Inferior parietal cortex (tissue), 1 donor: Measurements from ENCODE around the gene PDGFD.

Experiments used
- DNase-seq: peaks from one replicate; pipeline ENCODE4 v3.0.0-alpha.2; 2016; ENCODE audit errors: extremely low spot score

The PDGFD gene

DNA sequence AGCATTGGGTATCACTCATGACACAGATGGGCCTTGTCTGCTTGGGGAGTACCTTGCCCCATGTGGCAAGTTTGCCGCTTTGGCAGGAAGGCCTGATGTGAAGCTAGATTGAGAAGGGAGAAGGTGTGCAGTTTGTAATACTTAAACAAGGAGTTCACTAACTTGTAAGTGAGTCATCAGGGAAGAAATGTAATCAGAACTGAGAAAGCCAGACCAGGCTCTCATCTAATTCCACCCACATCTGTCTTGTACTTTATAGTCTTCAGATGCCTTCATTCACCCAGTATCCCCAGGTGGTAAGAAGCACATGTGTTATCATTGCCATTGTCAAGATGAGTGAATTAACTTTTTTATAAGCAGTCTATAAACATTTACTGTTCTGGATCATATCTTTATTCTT lies 243.5 kb downstream of the PDGFD start:
- no peak for DNase-seq

DNA sequence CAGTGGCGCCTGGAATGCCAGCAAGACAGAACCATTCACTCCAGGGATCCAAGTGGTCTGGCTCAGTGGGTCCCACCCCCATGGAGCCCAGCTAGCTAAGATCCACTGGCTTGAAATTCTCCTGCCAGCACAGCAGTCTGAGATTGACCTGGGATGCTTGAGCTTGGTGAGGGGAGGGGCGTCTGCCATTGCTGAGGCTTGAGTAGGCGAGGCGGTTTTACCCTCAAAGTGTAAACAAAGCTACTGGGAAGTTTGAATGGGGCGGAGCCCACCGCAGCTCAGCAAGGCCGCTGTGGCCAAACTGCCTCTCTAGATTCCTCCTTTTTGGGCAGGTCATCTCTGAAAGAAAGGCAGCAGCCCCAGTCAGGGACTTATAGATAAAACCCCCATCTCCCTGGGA lies 253.2 kb downstream of the PDGFD start:
- DNase-seq, result no peak

DNA sequence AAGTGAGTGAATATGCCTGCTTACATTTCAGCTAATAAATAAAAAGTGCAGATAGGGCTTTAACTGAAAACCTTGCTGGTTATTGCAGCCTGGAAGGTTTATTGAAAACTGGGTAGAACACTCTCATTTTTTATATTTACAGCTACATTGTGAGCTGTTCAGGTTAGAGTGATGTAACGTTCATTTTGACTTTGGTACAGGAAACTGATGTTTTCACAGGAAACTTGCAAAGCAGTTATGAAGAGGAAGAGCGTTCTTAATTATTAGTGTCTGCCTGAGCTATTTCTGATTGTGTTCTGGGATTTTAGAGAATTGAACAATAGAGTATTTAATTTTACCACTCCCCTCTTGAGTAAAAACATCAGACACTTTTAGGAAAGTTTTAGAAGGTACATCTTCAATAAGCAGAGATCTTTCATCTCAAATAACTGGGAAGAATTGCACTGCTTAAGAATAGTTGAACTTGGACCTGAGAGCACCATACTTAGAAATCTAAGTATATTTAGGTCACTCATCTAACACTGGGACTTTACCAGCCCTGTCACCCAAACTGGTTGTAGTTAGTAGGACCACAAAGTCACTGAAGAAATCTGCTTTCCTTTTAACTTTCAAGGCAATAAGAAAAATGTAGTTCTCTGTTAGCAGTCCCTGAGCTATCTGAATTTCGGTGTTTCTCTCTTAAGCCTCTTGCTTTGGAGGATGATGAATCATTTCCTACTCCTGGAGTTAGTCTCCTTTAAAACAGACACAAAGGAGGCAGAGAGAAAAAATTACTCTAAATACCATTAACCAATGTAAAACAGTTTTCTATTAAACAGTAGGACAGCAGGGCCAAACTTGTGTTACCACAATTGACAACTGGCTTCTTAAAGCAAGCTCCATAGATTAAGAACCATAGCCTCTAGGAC lies 256.1 kb downstream of the PDGFD start:
- no peak for DNase-seq

DNA sequence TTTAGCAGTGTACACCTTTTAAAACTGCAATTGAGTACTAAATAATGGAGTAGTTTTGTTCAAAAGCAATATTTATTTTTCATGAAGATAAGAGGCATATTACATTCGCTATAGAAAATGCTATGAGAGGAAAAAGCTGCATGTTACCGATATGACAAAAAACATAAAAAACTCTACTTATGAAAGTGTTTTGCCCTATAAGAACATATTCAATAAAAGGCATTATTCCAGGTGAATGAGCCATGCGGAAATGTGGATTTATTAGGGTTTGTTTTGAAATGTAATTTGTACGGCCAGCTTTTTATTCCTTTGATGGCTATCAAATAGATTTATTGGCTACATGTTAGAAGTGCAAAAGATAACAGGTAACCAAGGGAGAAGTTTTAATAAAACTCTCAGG lies 256.8 kb downstream of the PDGFD start:
- no peak for DNase-seq

DNA sequence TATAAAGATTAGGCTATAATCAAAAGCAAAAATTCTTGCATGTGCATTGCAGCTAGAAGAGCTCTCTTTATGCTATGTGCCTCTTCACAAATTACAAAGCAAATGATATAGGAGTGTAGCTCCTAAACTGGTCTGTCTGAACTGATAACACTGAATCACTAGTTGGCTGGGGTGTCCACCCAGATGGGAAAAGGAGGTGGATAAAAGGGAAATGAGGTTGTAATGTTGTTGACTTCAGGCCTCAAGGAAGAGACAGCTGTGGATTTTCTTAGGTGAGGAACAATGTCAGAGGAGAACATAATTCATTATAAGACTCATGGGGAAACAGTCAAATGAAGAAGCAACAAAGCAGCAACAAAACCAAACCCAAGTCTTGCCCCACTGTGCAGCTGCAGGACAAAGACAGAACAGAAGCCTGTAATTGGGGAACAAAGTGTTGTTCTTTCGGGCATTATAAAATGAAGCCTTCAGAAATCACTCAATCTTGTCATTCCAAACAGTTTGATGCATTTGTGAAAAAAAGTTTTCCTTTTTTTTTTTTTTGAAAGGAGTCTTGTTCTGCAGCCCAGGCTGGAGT lies 257.6 kb downstream of the PDGFD start:
- DNase-seq, result no peak

DNA sequence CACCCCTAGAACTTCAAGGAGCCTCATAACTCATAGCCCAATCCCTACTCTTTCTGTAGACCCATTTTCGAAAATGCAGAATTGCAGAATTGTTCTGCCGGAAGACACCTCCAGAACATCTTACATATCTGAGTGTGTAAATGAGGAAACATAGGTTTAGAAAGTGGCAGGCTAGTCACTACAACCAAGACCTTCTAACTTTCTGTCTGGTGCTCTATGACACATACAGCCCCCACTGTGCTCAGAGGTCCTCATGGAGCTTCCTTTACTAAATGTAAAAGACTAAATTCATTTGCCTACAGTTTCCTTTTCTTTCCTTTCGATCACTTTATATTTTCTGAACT lies 259.7 kb downstream of the PDGFD start:
- no peak for DNase-seq

DNA sequence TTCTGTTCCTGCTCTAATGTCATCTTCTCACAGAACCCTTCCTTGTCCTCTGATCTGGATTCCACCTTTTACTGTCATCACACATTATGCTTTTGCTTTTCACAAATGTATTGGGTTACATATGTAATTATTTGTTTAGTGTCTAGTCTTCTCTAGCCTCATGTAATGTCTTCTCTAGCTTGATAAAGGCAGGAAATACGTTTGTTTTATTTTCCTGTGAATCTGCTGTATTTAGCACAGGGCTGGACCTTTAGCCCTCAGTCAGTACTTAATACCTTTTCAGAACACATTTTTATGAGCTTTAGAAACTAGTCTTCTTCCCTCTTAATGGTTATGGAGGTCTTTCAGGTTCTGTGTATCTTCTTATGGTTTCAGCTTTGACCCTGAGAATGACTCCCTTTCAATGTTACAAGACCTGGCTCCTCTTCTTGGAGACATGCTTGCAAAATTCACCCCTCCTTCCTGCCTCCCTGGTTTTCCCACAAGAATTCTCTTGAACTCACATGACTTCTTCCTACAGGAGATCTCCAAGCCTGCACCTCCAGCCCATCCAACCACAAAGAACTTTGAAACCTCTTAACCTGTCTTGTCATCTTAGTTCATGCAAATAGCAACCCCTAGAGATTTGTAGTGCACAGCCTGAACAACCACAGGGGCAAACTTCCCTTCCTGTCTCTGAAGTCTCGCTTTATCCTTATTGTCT lies 260.2 kb downstream of the PDGFD start:
- no peak for DNase-seq

DNA sequence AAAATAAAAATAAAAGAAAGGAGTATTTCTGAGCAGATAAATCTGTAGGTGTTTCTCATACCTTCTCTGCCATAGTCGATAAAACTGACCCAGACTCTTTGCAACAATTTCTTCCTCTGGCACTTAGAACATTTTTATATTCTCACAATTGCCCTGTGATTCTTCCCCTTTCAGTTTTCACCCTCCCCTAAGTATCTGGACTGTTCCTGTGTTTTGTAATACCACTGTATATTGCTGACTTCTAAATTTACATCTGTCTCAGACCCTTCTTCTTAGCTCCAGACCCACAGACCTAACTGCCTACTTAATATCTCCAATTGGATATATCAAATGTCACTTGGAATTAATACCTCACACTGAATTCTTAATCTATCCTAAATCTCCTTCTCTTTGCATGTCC lies 261.0 kb downstream of the PDGFD start:
- no peak for DNase-seq

DNA sequence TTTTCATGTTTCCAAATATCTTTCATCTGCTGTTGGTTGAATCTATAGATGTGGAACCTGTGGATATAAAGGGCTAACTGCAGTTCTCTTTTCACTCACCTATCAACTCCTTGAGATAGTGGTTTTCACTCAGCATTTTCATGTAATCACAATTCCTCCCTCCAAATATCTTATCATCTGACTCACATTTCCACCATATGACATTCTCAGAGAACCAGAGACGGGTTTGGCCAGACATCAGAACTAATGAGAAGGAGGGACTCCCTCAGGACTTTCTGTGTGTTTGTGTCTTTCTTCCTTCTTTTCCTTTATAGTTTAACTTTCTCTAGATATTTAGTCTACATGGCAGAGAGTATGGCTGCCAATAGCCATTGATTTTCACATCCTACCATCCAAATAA lies 262.3 kb downstream of the PDGFD start:
- no peak for DNase-seq

DNA sequence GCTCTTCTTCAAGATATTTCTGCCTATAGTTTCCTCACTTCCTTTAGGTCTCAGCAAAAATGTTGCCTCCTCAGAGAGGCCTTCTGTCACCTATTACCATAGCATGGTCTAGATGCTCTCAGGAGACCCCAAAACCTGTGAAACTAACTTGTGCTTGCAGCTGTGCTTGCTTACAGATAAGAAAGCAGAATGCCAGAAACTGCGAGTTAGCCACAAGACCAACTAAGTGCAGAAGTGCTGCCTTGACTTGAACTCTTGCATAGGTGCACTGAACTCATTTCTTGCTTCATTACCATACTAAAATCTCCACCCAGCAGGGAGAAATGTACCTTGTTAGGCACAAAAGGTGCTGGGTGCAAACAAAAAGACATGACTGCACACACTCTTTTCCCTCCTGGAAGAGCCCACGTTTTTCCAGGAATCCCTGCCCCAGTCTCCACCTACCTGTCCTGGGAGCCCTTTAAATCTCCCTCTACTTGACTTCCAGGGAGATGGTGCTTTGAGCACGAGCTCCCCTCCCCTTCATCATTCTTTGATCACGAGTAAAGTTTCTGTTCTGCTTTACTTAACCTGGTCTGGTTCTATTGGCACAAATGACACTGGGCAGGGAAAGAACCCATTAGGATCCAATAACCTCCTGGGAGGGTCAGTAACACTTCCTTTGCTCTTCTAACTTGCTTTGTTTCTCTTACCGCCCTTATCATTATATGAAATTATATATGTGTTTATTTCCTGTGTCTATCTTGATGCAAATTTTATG lies 265.2 kb downstream of the PDGFD start:
- DNase-seq, result no peak

DNA sequence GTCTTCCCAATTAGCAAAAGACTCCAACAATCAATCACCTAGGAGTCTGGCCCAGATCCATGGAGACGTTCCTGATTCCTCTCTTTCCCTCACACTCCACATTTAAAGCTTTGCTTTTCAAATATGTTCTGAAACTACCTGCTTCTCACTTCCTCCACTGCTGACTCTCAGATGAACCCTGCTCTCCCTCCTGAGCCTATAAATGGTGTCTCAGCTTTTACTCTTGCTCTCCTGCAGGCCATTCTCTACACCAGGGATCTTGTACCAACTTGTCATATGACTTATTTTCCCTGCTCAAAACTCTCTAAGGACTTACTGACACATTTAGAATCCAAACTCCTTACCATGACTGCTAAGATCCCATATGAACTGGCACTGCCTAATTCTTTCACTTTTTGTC lies 265.9 kb downstream of the PDGFD start:
- no peak for DNase-seq

DNA sequence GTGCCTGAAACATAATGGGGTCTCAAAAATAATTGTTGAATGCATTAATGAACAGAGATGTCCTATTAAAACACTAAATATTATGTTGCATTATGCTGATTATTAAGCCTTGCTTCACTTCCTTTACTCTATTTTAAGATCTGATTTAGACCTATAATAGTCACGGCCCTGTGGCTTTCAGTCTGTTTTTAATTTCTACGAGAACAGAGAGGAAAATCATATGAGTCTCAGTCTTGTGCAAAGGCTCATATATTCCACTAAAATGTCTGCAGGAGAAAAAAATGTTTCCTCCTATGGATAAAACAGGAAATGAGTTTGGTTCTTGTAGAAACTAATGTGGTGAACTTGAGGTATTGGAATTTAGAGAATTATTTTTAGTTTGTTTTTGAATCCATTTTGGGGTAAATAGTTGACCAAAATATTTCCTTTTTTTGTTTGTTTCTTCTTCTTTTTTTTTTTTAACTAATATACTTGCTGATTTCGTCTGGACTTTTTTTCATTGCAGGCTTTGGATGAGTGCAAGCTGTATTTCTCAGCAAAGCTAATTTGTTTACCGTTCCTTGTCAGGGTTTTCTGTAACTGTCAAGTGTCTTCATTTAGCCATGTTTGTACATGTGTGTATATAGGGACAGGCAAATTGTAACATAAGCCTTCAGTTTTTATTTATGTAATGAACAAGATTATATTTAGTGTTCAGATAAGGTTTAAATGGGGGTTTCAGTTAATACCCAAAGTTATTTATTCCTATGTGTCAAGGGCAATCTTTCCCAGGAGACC lies 266.6 kb downstream of the PDGFD start:
- no peak for DNase-seq

DNA sequence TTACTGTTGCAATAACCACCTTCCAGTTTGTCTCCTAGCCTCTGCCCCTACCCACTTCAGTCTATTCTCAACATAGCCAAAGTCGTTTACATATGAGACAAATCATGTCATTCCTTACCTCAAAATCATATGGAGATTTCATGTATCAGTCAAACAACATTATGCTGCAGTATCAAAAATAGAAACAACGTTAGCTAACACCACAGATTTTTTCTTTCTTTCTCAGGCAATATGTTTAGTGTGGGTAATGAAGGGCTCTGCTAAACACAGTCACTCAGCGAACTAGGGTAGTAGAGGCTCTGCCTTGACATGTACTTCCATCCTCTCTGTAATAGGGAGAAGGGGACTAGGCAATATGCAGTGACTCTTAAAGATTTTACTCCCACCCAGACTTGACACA lies 268.8 kb downstream of the PDGFD start:
- no peak for DNase-seq

DNA sequence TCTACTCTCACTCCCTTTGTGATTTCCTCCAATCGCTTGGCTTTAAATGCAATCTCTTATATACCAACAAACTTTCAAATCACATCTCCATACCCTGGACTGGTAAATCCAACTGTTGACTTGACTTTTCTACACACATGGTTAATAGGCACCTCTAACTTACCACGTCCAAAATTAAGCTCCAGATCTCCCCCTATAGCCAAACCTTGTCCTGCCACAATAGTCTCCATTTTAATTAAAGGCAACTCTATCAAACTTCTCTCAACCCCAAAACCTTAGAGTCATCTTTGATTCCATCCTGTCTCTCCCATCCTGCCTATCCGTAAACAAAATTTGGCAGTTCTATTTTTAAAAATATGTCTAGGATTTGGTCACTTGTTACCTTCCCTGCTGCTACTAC lies 269.3 kb downstream of the PDGFD start:
- DNase-seq, result no peak

DNA sequence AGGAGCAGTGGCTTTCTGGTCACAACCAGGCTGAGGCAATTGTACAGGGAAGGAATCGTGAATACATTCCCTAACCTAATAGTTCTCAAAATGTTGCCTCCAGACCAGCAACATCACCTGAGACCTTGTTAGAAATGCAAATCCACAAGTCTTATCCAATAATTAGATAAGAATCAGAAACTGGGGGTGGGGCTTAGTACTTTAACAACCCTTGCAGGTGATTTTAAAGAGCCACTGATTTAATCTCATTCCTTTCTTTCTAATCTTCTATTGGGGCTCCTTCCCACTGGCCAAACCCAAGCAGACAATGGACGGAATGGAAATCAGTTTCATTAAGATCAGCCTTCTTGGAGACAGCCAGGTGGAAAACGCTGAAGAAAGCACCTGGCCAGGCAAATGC lies 269.9 kb downstream of the PDGFD start:
- DNase-seq, result no peak

DNA sequence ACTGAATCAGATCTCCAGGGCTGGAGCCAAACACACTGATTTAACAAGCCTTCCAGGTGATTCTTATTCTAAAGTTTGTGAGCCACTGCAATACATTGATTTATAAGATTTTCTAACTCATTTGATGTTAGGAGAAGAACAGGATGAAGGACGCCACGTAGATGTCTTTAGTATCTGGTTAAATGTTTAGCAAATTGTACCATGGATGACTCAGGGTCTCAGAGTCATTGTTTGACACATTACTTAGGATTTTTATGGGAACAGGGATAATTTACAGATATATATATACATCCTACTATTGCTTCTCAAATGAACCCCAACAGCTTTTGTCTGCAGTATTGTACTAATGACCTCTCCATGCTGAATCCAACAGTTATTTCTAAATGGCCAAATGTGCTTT lies 270.6 kb downstream of the PDGFD start:
- DNase-seq, result no peak

DNA sequence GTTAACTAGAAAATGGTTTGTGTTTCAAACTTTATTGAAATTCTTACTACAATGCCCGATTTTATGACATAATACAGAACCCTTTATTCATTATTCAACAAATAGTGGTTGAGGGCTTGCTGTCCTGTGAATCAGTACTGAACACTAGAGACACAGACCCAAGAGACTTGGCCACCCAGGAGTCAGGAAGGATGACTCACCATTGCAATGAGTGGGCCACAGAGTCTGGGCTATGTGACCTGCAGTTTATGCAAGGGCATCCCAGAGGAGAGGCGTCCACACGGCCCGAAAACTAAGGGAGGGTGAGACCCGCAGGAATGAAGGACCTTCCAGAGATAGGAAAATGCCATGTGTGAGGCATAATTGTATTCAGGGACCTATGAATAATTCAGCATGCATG lies 271.3 kb downstream of the PDGFD start:
- no peak for DNase-seq

DNA sequence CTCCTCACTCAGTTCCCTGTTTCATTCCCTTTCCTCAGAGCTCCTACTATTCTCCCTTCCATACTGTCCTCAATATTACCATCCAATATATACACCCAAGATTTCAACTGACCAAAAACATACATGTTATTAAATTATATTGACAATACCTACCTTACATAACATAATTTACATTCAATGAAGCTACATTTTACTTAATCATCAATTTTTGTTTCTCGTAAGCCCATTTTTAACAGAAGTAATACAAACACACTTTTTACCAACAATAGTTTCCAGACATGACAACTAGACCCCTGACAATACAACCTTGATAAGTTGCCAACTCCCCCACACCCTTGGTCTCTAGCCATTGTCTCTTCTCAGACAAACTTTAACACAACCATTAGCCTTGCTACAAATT lies 273.3 kb downstream of the PDGFD start:
- DNase-seq, result no peak

DNA sequence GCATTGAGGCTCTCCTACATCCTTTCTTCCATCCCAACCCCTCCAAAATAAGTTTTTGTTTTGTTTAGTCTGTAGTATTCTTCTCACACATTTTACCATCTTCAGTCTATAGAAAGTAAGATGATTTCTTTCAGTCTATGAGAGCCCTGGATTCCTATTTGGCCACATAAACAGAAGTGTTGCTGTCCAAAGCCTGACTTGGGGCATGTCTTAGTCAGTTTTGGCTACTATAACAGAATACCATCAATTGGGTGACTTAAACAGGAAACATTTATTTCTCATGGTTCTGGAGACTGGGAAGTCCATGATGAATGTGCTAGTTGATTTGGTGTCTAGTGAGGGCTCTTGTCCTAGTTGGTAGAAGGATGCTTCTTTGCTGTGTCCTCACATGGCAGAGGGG lies 274.3 kb downstream of the PDGFD start:
- DNase-seq, result no peak

DNA sequence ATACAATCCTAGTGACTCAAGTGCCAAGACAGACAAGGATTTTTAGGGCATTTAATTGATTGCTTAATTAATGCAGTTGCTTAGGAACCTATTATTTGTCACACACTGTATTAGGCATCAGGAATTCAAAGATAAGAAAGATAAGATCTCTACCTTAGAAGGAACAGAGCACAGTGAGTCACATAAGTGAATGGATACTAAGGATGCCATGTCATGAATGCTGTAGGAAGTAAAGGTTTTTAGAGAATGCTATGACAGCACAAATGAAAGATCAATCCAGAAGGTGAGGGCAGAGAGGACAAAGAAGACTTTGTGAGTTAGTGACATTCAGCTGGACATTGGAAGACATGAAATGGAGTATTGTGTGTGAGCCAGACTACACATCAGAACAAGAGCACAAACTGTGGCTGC lies 275.4 kb downstream of the PDGFD start:
- peak; percentile 57 for DNase-seq

DNA sequence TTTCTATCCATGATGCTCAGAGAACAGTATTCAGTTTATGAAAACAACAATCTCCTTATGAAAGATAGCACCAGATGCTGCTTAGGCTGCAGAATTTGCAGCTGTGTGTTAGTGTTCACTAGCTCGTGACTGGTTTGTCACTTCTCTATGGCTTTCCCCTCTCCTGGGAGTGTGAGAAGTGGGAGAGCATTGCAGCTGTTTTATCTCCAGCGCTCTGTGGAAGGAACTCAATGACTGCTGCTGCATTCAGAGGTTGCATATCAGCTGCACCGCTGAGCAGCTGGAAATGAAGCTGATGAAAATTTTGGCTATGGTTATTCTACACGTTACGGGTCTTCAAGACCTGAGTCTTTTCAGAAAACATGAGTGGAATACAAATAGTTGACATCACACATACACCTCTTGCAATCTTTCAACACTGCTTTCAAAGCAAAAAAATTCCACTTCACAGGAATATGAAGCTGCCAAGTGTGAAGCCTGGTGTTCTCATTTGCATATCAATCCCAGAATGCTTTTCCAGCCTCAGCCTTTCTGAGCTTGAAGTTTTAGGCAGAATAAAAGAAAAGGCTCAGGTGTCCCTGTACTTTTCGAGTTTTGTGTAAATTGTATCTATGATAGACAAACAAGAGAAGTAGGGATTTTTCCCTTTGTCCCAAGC lies 276.8 kb downstream of the PDGFD start:
- peak; percentile 68 for DNase-seq
